K562 (cell line): ENCODE data around the gene PARD6A. TPM values are rescaled to one million over a fixed set of nuclear protein-coding genes. Genes with fewer than 3 reads are reported as not detected.

Experiments used
- ARID3B ChIP-seq: fragments of 250-450 bp; sonication (Bioruptor Pico); IDR thresholded peaks from 2 replicates; pipeline ENCODE4 v1.4.0; 2020; ENCODE audit warnings: borderline replicate concordance
- EZH2 ChIP-seq: IDR thresholded peaks from 2 replicates; pipeline ENCODE4 v1.6.1; 2012; ENCODE audit warnings: low read depth, mild to moderate bottlenecking, inconsistent platforms, low read length, borderline replicate concordance
- FOXK1 ChIP-seq: sonication (generic); formaldehyde crosslinking; IDR thresholded peaks from 2 replicates; pipeline ENCODE4 v1.8.0; 2022; ENCODE audit warnings: missing genetic modification reagents, mild to moderate bottlenecking, borderline replicate concordance
- HMG20A ChIP-seq: fragments of 450-650 bp; formaldehyde crosslinking; conservative IDR thresholded peaks from 2 replicates; pipeline ENCODE4 v1.4.0; 2020; ENCODE audit warnings: mild to moderate bottlenecking, mixed read lengths
- HMGN3 ChIP-seq: IDR thresholded peaks from 2 replicates; pipeline ENCODE4 v1.6.1; 2011; ENCODE audit warnings: borderline replicate concordance, low read depth, mild to moderate bottlenecking, mixed read lengths, low read length; ENCODE audit not compliant: insufficient read length; ENCODE audit errors: extremely low read depth
- KAT8 ChIP-seq: fragments of 450-650 bp; IDR thresholded peaks from 2 replicates; pipeline ENCODE4 v1.6.1; 2016; ENCODE audit warnings: low read depth, mild to moderate bottlenecking
- KLF10 ChIP-seq: fragments of 250-450 bp; sonication (Bioruptor Pico); IDR thresholded peaks from 2 replicates; pipeline ENCODE4 v1.6.1; 2021; ENCODE audit warnings: matching md5 sums
- MAFF ChIP-seq: IDR thresholded peaks from 2 replicates; pipeline ENCODE4 v1.6.1; 2012; ENCODE audit warnings: low read length, improper control_type of control experiment
- MAZ ChIP-seq, 2 experiments: fragments of 450-650 bp in 1 of 2; sonication (generic) in 1 of 2; formaldehyde crosslinking; IDR thresholded peaks in 1 of 2; conservative IDR thresholded peaks in 1 of 2; 2 replicates each; pipeline versions ENCODE4 v1.4.0 to v1.5.0; 2020; ENCODE audit warnings: mild to moderate bottlenecking in 1 of 2, missing genetic modification reagents in 1 of 2
- MIER1 ChIP-seq: fragments of 450-650 bp; IDR thresholded peaks from 2 replicates; pipeline ENCODE4 v1.6.1; 2016; ENCODE audit warnings: antibody characterized with exemption, mild to moderate bottlenecking, low read depth
- MYC ChIP-seq, 2 experiments: fragments of 250-450 bp in 1 of 2; sonication (Bioruptor Pico) in 1 of 2; IDR thresholded peaks; 2 replicates each; pipeline versions ENCODE4 v1.5.1 to v1.6.1; 2012 to 2021; ENCODE audit warnings: low read depth in 2 of 2, borderline replicate concordance in 1 of 2, improper control_type of control experiment in 1 of 2, low read length in 1 of 2, mild to moderate bottlenecking in 1 of 2, moderate library complexity in 1 of 2
- NEUROD1 ChIP-seq: fragments of 150-350 bp; IDR thresholded peaks from 2 replicates; pipeline ENCODE4 v1.6.1; 2014; ENCODE audit warnings: borderline replicate concordance, low read length, low read depth; ENCODE audit not compliant: partially characterized antibody
- PYGO2 ChIP-seq: fragments of 450-650 bp; IDR thresholded peaks from 2 replicates; pipeline ENCODE4 v1.6.1; 2016; ENCODE audit warnings: mild to moderate bottlenecking, missing genetic modification characterization, moderate library complexity, missing compliant biosample characterization
- RAD51 ChIP-seq: fragments of 450-650 bp; IDR thresholded peaks from 2 replicates; pipeline ENCODE4 v1.7.1; 2016; ENCODE audit warnings: low read depth, mild to moderate bottlenecking, borderline replicate concordance
- RB1 ChIP-seq: fragments of 450-650 bp; IDR thresholded peaks from 2 replicates; pipeline ENCODE4 v1.6.1; 2017; ENCODE audit warnings: low read depth, mild to moderate bottlenecking
- SMC3 ChIP-seq: conservative IDR thresholded peaks from 2 replicates; pipeline ENCODE4 v1.6.1; 2011; ENCODE audit warnings: low read depth, low read length, improper control_type of control experiment; ENCODE audit not compliant: insufficient read depth
- STAG1 ChIP-seq: sonication (generic); formaldehyde crosslinking; IDR thresholded peaks from 2 replicates; pipeline ENCODE4 v1.5.0; 2020; ENCODE audit warnings: missing genetic modification reagents, borderline replicate concordance
- WHSC1 ChIP-seq: IDR thresholded peaks from one replicate; pipeline ENCODE4 v1.6.1; 2012; ENCODE audit warnings: low read length, control low read depth, inconsistent platforms
- ZBTB7A ChIP-seq: IDR thresholded peaks from 2 replicates; pipeline ENCODE4 v1.6.1; 2011; ENCODE audit warnings: low read depth, mild to moderate bottlenecking, low read length, moderate library complexity, borderline replicate concordance; ENCODE audit not compliant: control insufficient read depth
- ZBTB8A ChIP-seq: fragments of 450-650 bp; IDR thresholded peaks from 2 replicates; pipeline ENCODE4 v1.6.1; 2018; ENCODE audit warnings: mild to moderate bottlenecking, moderate library complexity; ENCODE audit not compliant: partially characterized antibody
- ZNF695 ChIP-seq: fragments of 450-650 bp; formaldehyde crosslinking; IDR thresholded peaks from 2 replicates; pipeline ENCODE4 v1.4.0; 2020; ENCODE audit warnings: mild to moderate bottlenecking, moderate library complexity
- ZNF76 ChIP-seq: fragments of 250-450 bp; sonication (Bioruptor Pico); IDR thresholded peaks from 2 replicates; pipeline ENCODE4 v1.4.0; 2020; ENCODE audit warnings: mild to moderate bottlenecking, moderate library complexity, borderline replicate concordance
- polyA plus RNA-seq, 8 experiments: library from polyadenylated mRNA; depleted of rRNA in 4 of 8; stranded (reverse) in 5 of 8; unstranded in 3 of 8; fragments of >200 nt; fragmentation: Nextera tagmentation in 2 of 8; fragmentation: Illumina TruSeq in 1 of 8; extraction: Ambion mirVana in 2 of 8; extraction: Trizol in 1 of 8; gene quantifications; 2 replicates each; pipeline versions ENCODE4 v1.2.1 to v1.2.3, GENCODE V29; 2011 to 2014; ENCODE audit warnings: inconsistent platforms in 1 of 8, missing spikeins in 1 of 8
- total RNA-seq, 7 experiments: library from RNA; depleted of rRNA in 6 of 7; stranded (reverse); fragments of >200 nt in 6 of 7; fragmentation: Illumina TruSeq in 2 of 7; extraction: Trizol in 2 of 7; gene quantifications; 2 replicates each; pipeline versions ENCODE4 v1.2.1 to v1.2.3, GENCODE V29; 2011 to 2021; ENCODE audit warnings: low replicate concordance in 1 of 7
- TF ChIP-seq, protein P1 (sequence below): fragments of 250-450 bp; sonication (Bioruptor Pico); IDR thresholded peaks from 2 replicates; pipeline ENCODE4 v1.4.0; 2020; ENCODE audit warnings: mild to moderate bottlenecking
- TF ChIP-seq, protein P2 (sequence below): sonication (generic); formaldehyde crosslinking; IDR thresholded peaks from 2 replicates; pipeline ENCODE4 v1.9.0; 2022; ENCODE audit warnings: mild to moderate bottlenecking, missing genetic modification reagents

PARD6A gene
- total and polyA plus RNA-seq, 9 of the 15 experiments (the other 6 are each of a cell fraction or from before 2014, with no cell fraction given): 0.04 to 2.0 (median 0.44) TPM

DNA sequence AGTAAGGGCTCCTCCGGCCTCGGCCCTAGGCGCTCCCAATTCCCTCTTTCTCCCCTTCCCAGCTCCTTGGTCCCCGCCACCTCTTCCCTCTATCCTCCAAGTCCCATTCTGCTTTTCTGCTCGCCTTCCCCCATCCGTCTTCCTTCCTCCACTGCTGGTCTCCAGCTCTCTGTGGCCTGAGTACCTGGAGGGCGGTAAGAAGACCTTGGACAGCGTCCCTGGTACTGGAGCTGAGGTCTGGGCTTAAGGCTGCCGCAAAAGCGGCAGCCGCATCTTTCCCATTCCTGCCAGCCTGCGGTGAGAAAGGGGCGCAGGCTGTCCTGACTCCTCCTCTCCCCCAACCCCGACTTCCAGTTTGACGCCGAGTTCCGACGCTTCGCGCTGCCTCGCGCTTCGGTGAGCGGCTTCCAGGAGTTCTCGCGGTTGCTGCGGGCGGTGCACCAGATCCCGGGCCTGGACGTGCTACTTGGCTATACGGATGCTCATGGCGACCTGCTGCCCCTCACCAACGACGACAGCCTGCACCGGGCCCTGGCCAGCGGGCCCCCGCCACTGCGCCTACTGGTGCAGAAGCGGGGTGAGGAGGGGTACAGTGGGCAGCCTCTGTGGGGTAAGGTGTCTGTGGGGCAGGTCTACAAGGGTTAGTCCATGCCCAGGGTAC, 471 bp downstream of the PARD6A start (continued):
- TF ChIP-seq MAFF (no peak), RAD51 (no peak), HMGN3 (no peak), ARID3B (CRISPR knock-in tag) (no peak), MAZ (CRISPR knock-in tag; conservative IDR thresholded peaks at IDR 0.05 in 1 of 2, IDR thresholded peaks at IDR 0.05 in 1 of 2) (no peak), EZH2 (no peak), HMG20A (CRISPR knock-in tag) (no peak), RB1 (no peak), FOXK1 (0 out of 2 replicates have a peak, but pooled peaks have one; percentile 41), ZBTB8A (no peak), MIER1 (peak; percentile 69), PYGO2 (no peak), KLF10 (CRISPR knock-in tag) (no peak), ZNF76 (CRISPR knock-in tag) (no peak), MYC (IDR thresholded peaks at IDR 0.05; ENCODE audit: low read depth, low read length) (no peak), MYC (CRISPR knock-in tag; IDR thresholded peaks at IDR 0.05; ENCODE audit: borderline replicate concordance, low read depth) (no peak), SMC3 (no peak), ZNF695 (CRISPR knock-in tag) (no peak), WHSC1 (no peak), STAG1 (CRISPR knock-in tag) (no peak), NEUROD1 (no peak), ZBTB7A (peak; percentile 8; the same call in 1 of the 2 replicates), KAT8 (no peak)
- TF ChIP-seq, protein P1, sequence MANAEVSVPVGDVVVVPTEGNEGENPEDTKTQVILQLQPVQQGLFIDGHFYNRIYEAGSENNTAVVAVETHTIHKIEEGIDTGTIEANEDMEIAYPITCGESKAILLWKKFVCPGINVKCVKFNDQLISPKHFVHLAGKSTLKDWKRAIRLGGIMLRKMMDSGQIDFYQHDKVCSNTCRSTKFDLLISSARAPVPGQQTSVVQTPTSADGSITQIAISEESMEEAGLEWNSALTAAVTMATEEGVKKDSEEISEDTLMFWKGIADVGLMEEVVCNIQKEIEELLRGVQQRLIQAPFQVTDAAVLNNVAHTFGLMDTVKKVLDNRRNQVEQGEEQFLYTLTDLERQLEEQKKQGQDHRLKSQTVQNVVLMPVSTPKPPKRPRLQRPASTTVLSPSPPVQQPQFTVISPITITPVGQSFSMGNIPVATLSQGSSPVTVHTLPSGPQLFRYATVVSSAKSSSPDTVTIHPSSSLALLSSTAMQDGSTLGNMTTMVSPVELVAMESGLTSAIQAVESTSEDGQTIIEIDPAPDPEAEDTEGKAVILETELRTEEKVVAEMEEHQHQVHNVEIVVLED: no peak
- TF ChIP-seq, protein P2, sequence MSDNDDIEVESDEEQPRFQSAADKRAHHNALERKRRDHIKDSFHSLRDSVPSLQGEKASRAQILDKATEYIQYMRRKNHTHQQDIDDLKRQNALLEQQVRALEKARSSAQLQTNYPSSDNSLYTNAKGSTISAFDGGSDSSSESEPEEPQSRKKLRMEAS (CRISPR knock-in tag): no peak
